Measurements from ENCODE around the gene BRD3.

DNA sequence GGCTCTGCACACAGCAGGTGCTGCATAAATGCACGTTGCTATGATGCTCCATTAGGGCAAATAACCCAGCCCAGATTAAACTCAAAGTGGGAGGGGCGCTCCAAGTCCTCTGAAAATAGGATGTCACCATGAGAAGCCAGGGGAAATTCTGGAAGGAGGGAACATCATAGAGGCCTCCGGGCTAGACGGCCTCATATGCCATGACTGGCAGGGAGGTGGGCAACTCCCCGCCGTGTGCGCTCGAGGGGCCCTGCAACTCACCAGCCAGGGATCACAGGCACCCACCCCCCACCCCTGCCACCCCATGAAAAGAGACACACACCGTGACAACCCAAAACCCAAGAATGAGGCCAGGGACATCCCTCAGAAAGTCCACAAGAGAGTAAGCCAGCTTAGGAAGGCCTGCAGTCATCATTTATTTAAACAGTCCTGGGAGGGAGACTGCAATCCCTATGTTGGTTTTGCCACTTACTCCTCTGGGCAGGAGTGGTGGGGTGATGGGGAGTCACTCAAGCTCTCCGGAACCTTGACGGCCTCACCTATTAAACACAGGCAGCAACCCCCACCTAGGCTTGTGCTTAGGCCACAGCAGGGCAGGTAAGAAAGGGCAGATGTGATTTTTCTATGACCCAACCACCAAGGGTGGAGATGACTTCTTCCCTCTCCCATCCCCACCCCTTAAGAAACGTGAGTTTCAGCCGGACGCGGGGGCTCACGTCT lies 79.7 kb downstream of the BRD3 start:
- TF ChIP-seq, protein P1, sequence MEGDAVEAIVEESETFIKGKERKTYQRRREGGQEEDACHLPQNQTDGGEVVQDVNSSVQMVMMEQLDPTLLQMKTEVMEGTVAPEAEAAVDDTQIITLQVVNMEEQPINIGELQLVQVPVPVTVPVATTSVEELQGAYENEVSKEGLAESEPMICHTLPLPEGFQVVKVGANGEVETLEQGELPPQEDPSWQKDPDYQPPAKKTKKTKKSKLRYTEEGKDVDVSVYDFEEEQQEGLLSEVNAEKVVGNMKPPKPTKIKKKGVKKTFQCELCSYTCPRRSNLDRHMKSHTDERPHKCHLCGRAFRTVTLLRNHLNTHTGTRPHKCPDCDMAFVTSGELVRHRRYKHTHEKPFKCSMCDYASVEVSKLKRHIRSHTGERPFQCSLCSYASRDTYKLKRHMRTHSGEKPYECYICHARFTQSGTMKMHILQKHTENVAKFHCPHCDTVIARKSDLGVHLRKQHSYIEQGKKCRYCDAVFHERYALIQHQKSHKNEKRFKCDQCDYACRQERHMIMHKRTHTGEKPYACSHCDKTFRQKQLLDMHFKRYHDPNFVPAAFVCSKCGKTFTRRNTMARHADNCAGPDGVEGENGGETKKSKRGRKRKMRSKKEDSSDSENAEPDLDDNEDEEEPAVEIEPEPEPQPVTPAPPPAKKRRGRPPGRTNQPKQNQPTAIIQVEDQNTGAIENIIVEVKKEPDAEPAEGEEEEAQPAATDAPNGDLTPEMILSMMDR (conservative IDR thresholded peaks at IDR 0.05) = no peak
- TF ChIP-seq EZH2 (IDR thresholded peaks at IDR 0.05; ENCODE audit: low read depth) = no peak
